Measurements from ENCODE around the gene PBRM1.
A peak's percentile ranks its signal among the peaks of the same experiment; 100 is the strongest.

PBRM1 gene

DNA sequence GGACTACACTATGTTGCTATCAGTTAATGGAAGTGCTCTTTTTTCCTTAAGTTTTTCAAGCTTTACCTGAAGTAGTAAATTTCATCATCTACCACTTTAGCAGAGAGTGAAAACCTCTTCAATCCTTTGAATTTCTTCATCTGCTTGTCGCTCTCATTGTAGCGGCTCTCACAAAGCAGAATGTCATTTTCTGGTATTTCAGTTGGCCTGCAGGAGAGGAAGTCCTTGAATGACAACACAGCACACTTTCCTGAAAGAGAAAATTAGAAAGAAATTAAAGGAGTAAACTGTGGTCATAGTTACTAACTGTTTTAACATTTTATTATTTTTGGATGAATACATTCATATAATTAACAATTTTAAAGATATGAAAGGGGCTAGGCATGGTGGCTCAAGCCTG is 121.7 kb downstream of the PBRM1 start:
- DNase-seq: no peak

- DNase-seq: no peak
Observed at GRCh38 chr3:52561028-52561747, 124.5 kb downstream of the PBRM1 start.

- no peak for DNase-seq
Observed at GRCh38 chr3:52558436-52558835, 127.3 kb downstream of the PBRM1 start.

- DNase-seq: no peak
Observed at GRCh38 chr3:52557011-52557960, 128.4 kb downstream of the PBRM1 start.

GRCh38 chr3:52555056-52555455 is 130.7 kb downstream of the PBRM1 start:
- DNase-seq: no peak

DNA sequence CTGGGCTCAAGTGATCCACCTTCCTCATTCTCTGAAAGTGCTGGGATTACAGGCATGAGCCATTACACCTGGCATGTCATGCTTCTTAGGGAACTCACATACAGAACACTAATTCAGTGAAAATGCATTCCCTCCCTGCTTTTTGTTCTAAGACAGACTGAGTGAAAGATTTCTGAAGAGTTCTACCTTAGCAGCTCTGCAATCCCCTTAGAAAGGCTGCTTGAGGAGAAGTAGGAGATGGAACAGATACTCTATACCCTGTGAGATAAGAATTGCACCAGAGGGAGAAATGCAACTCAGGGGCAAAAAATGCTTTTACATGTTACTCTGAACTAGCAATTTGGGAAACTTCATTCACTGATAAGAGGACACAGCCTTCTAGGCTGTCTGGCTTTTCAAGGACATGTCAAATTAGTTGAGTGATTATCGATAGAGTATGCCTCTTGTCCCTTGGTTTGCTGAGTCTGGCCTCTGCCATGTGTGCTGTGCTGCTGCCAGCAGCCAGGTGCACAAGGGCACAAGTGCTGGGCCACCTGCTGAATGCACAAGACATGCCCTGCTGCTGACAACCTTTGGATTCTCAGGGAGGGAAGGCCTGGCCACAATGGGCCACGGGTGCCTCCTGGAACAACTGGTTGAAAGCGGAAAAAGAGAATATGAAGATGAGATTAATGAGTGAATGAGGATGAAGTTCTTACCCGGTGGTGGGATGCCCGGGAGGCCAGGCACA is 131.5 kb downstream of the PBRM1 start:
- no peak for DNase-seq

DNA sequence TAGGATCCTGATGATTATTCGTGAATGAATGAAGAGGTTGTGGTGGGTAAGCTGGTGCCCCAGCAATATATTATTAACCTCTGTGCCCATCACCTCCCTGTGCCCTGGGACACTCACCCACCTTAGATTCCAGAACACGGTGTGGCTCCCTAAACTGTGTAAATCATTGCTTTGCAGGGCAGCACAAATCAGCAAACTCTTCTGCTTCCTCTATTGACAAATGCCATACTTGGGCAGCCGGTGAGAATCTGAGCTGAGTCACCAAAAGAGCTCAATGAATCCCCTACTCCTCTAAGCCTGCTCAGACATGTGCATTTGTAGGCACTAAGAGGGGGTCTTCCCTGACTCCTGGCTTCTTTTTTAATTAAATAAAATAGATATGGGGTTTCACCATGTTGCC is 133.6 kb downstream of the PBRM1 start:
- no peak for DNase-seq

DNA sequence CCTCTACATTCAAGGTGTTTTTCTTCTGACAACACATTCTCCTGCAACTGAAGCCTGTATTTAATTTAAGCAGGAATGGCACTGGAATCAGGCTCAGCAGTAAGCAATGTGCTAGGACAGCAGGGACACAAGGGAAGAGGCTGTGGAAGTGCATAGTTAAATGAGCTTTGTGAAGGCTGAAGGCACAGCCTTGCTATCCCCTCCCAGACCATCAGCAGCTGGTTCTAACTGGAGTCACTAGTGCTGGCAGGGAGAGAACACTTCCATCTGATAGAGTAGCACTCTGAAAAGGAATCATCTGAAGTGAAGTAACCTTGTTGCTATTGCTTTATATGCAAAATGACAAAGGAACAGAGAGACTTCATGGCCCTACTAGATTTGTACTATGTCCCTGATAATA is 134.6 kb downstream of the PBRM1 start:
- DNase-seq: no peak

DNA sequence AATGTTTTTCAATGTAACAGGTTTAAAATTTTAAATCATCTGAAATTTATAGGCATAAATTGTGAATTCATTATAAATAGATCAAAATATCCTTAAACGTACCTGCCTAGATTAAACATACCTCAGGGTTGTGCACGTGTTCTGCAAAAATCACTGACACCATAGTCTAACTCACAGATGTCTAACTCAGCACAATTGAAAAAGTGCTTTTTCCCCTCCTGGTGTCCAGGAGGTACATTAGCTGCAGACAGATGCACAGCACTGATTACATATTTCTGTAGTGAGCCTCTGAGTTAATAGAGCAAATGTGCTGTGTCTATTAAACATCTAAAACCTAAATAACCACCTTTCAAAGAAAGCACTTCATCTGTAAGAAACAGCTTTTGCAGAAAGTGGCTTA is 138.6 kb downstream of the PBRM1 start:
- DNase-seq: no peak

GRCh38 chr3:52546111-52546901 is 139.4 kb downstream of the PBRM1 start:
- DNase-seq: no peak

DNA sequence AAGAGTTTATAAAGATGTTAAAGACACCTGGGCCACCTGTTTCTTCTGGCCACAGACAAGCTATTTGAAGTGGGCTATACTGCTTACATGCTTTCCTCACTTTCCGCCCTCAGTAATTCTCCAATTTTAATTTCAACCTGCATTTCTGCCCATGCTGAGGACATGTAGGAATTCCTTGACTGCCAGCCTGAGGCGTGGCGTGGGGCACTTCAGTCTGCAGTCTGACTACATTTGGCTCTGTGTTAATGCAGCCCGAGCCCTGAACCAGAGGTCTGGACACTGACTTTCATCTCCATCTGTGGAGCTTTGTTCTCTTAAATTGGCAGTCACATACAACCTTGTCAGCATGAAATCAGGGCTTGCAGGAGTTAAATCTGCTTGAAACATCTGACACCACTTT is 140.8 kb downstream of the PBRM1 start:
- no peak for DNase-seq

DNA sequence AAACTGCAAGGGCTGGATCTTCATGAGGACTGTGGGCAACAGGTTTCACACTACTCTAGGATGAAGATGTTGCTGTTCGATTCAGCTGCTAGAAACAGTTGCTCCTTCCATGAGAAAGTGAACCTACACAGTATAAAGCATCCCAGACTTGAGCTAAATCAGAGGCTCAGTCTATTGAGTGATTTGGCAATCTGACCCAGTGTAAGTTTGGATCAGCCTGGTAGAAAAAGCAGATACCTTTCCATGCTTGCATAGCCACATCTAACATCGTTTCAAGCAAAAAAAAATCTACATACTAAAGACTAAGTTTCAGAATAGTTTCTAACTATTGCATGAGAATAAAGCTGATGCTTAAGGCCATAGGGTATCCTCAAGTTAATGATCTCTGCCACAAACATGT is 144.7 kb downstream of the PBRM1 start:
- DNase-seq: no peak

DNA sequence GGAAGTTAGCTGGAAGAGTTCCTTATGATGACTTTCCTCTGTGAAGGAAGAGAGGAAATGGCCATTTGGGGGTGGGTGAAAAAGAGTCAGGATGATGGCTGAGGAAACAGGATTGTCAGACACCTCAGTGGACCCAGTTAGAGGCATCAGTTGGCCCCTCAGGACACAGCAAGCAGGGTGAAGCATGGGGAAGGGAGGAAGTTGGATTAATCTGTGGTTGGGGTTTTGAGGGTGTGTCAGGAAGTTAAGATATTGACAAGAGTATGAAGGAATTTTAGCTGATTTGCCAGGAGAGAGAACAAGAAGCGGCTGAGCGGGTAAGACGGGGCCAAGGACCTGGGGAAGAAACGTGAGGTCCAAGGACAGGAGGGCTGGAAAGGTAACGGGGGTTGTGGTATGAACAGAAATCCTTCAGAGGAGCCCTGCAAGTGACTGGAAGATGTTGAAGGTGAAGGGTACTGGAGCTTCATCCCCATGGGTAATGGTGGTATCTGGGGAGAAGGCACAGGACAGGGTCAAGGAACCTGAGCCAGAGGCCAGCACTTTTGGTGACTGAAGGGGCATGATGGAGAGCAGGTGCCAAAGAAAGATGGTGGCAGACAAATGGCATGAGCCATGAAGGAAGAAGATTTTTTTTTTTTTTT is 146.6 kb downstream of the PBRM1 start:
- DNase-seq: no peak

DNA sequence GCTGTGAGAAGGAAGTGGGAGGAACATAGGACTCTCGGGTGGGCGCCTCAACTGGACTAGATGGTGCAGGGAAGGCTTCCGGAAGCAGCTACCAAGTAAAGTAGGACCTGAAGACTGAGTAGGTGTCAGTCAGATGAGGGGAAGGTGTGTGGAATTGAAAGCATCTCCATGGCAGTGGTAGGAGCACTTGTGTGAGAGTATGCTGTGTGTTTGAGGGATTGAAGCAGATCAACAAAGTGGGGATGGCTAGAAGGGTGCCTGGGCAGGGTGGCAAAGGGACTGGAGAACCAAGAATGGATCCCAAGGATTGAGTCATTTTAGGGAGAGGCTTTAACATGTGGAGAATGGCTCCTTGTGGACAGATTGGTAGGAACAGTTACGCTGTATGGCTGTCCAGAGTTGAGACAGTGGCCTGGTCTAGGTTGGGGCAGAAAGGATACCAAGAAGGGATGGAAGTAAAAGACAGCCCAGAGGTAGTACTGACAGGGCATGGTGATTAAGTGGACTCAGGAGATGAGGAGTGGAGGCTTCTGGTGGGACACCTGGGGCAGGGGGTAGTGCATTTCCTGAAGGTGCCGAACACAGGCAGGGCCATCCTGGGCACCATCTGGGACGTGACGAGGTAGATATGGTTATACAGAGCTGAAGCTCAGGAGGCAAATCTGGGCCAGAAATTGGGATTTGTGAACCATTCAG is 147.8 kb downstream of the PBRM1 start:
- DNase-seq: no peak

- no peak for DNase-seq
Observed at GRCh38 chr3:52537165-52537620, 148.5 kb downstream of the PBRM1 start.

DNA sequence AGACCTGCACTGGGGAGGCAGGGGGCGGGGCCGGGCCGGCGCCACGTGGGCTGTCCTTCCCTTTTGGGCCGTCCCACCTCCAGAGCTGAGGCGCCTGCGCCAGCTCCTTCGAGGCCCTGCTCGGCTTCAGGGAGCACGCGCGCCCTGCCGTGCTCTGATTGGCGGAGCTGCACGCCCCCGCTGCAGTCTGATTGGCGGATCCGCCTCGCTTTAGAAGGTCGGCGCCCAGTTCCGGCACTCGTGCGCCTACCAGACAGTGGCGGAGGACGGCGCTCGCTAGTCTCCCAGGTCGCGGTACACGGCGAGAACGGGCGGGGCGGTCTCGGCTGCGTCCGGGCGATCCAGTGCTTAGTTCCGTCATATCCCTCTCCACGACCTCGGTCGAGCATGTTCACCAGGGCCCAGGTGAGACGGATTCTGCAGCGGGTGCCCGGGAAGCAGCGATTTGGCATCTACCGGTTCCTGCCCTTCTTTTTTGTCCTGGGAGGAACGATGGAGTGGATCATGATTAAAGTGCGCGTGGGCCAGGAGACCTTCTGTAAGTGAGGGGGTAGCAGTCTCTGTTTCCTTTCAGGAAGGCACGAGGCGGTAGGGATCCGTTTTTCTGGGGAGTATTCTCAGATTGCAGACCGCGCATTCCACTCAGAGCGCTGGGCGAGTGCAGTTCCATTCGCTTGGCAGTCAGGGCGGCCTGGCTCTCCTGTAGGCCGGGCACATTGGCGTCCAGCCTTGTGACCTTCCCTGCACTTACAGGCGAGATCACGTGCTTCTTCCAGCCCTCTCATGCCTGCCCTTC is 149.1 kb downstream of the PBRM1 start, which contains the start of gene UQCC5:
Gene UQCC5, plus strand, starts transcription at position 237 of the 796 bp plus-strand sequence. Its CDS starts 151 bp downstream, at position 388.
- DNase-seq: peak; percentile 100

- DNase-seq: no peak
Observed at GRCh38 chr3:52536112-52536368, 149.7 kb downstream of the PBRM1 start.

DNA sequence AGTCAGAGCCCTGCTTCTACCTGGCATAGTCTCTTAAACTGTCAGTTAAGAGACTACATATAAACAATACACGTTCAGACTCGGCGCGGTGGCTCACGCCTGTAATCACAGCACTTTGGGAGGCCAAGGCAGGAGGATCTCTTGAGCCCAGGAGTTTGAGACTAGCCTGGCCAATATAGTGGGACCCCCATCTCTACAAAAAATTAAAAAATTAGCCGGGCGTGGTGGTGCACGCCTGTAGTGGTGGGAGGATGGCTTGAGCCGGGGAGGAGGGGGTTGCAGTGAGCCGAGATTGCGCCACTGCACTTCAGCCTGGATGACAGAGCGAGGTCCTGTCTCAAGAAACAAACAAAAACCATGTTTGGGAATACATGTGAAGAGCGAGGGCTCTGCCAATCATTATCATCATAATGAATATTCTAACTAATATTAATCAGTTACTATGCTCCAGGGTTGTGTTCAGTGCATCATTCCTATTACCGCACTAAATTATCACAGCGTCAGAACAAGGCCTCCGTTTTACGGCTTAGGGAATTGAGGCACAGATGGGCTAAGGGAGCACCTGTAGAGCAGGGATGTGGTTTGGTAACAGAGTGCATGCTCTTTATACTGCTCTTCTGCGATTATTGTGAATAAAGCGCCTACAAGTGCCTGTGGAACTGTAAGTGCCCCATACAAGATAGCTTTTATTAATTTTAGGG is 150.2 kb downstream of the PBRM1 start:
- DNase-seq: no peak

GRCh38 chr3:52534281-52535183 is 151.2 kb downstream of the PBRM1 start:
- no peak for DNase-seq

Data from inflammatory macrophage treated with lipopolysaccharide for 4 hours (primary cell).